ENCODE measurements around the gene DDX17.

Gene DDX17

DNA sequence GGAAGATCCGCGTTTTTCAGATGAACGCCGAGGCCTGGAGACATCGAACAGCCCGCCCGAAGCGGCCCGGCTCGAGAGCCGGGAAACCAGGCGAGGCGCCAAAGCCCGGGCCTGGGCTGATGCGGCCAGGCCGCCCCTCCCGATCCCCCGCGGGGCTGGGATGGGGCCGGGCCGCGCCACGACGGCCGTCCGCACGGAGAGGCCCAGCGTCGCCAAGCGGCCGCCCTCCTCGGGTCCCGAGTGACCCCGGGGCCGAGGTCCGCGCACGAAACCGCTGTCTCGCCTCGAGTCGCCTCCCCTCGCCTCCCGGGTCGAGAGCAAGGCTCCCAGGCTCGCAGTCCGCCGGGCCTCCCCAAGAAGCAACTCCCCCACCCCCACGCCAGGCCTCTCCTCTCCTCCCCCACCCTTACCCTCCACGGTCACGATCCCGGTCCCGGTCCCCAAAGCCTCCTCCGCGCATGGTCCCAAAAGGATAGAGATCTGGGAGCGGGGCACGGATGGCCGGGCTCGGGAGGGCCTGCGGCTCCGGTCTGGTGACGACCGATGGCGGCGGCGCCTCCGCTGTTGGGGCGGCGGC, 482 bp downstream of the DDX17 start:
- peak overlapping the region; percentile 100 for H3K9ac ChIP-seq (ENCODE audit: low read length)
- TF ChIP-seq EZH2 (optimal IDR thresholded peaks at IDR 0.05; ENCODE audit: low read depth, low read length) (no peak), EZH2phosphoT487 (IDR thresholded peaks at IDR 0.05; ENCODE audit: low read length) (no peak)
- TF ChIP-seq, protein P1, sequence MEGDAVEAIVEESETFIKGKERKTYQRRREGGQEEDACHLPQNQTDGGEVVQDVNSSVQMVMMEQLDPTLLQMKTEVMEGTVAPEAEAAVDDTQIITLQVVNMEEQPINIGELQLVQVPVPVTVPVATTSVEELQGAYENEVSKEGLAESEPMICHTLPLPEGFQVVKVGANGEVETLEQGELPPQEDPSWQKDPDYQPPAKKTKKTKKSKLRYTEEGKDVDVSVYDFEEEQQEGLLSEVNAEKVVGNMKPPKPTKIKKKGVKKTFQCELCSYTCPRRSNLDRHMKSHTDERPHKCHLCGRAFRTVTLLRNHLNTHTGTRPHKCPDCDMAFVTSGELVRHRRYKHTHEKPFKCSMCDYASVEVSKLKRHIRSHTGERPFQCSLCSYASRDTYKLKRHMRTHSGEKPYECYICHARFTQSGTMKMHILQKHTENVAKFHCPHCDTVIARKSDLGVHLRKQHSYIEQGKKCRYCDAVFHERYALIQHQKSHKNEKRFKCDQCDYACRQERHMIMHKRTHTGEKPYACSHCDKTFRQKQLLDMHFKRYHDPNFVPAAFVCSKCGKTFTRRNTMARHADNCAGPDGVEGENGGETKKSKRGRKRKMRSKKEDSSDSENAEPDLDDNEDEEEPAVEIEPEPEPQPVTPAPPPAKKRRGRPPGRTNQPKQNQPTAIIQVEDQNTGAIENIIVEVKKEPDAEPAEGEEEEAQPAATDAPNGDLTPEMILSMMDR (IDR thresholded peaks at IDR 0.05; ENCODE audit: low read length), result no peak

DNA sequence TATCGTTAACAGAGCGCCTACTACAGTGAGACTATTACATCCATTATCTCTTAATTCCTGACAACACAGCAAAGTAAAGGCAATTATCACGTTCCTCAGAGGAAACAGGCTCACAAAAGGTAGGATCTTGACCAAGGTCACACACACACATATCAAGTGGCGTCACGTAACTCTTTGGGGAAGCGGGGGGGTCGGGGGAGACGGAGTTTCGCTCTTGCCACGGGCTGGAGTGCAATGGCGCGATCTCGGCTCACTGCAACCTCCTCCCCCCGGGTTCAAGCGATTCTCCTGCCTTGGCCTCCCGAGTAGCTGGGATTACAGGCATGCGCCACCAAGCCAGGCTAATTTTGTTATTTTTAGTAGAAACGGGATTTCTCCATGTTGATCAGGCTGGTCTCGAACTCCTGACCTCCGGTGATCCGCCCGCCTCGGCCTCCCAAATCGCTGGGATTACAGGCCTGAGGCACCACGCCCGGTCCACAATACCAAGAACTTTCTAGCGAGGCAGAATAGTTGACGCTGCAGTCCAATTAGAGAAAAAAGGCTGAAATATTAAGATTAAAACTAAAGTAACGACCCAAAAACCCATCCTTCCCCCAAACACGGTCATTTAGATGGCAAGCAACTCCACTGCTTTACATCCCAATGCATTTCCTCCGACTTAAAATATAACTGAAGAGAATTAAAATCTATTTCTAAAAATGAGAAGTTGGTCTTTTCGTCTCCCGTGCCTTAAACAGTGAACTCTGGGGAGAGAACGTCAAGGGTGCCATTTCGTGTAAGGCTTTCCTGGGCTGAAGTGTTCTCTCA, 1.2 kb downstream of the DDX17 start:
- Histone ChIP-seq H3K9me3 (replicated peaks; ENCODE audit: insufficient read depth, low read length) (no peaks in the 10 kb centered on the region), H3K9ac (ENCODE audit: low read length) (peak overlapping the region; percentile 100), H3K4me1 (ENCODE audit: low read length) (peaks cover 14% of the 10 kb centered on the region), H3K27ac (ENCODE audit: low read length) (peak overlapping the region; percentile 98), H3F3A (ENCODE audit: insufficient read depth, low read length) (peaks cover 9% of the 10 kb centered on the region; the same call in 1 of the 2 replicates), H4K20me1 (ENCODE audit: insufficient read depth, low read length) (peaks cover 39% of the 10 kb centered on the region), H3K9me2 (replicated peaks; ENCODE audit: insufficient read depth, low read length) (no peaks in the 10 kb centered on the region), H3K4me3 (ENCODE audit: low read length) (peak overlapping the region; percentile 97), H3K36me3 (replicated peaks; ENCODE audit: insufficient read depth, low read length) (no peaks in the 10 kb centered on the region; the same call in 1 of the 2 replicates), H2AFZ (ENCODE audit: low read length) (no peak overlapping the region), H3K27me3 (replicated peaks; ENCODE audit: insufficient read depth, low read length) (no peaks in the 10 kb centered on the region), H3K4me2 (ENCODE audit: low read depth, low read length) (peak overlapping the region; percentile 97), H3K79me2 (ENCODE audit: low read length) (peaks cover 62% of the 10 kb centered on the region)
- no peak for TF ChIP-seq EZH2 (optimal IDR thresholded peaks at IDR 0.05; ENCODE audit: low read depth, low read length)
- no peak for TF ChIP-seq EZH2phosphoT487 (IDR thresholded peaks at IDR 0.05; ENCODE audit: low read length)
- TF ChIP-seq, protein P1 (IDR thresholded peaks at IDR 0.05; ENCODE audit: low read length), result no peak
- DNase-seq, result peak; percentile 74

More for the DNA sequence above, 482 bp downstream of the DDX17 start:
- Histone ChIP-seq H2AFZ (ENCODE audit: low read length) (peak overlapping the region; percentile 80; the same call in 1 of the 2 replicates), H3K36me3 (replicated peaks; ENCODE audit: insufficient read depth, low read length) (no peaks in the 10 kb centered on the region; the same call in 1 of the 2 replicates), H3K79me2 (ENCODE audit: low read length) (peaks cover 56% of the 10 kb centered on the region), H3K4me3 (ENCODE audit: low read length) (peak overlapping the region; percentile 97), H3F3A (ENCODE audit: insufficient read depth, low read length) (peaks cover 9% of the 10 kb centered on the region; the same call in 1 of the 2 replicates), H3K27ac (ENCODE audit: low read length) (peak overlapping the region; percentile 98), H3K9me2 (replicated peaks; ENCODE audit: insufficient read depth, low read length) (no peaks in the 10 kb centered on the region), H3K4me1 (ENCODE audit: low read length) (peaks cover 14% of the 10 kb centered on the region), H3K9me3 (replicated peaks; ENCODE audit: insufficient read depth, low read length) (no peaks in the 10 kb centered on the region), H3K27me3 (replicated peaks; ENCODE audit: insufficient read depth, low read length) (no peaks in the 10 kb centered on the region), H4K20me1 (ENCODE audit: insufficient read depth, low read length) (peaks cover 39% of the 10 kb centered on the region), H3K4me2 (ENCODE audit: low read depth, low read length) (peak overlapping the region; percentile 97)
- peak; percentile 53 for DNase-seq

DNA sequence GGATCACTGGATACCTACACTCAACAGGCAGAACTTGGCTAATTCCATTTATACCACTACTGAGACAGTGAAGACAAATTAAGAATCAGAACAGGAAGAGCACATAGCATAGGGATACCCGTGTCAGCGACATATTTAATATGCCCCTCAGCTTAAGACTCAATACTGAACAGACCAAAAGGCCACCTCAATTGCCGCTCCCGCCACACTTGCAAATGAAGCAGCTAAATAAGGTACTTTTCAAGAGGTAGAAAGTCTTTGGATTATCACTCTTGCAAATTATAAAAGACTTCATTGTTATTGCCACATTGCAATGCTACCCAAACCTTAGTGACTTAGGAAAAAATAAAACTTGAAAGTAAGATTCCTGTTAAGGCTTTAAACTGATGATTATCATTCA, 3.1 kb downstream of the DDX17 start:
- H3K36me3 ChIP-seq (replicated peaks; ENCODE audit: insufficient read depth, low read length), result peaks cover 17% of the 10 kb centered on the region
- H3K79me2 ChIP-seq (ENCODE audit: low read length), result peaks cover 81% of the 10 kb centered on the region
- no peak overlapping the region for H2AFZ ChIP-seq (ENCODE audit: low read length)
- H3K4me1 ChIP-seq (ENCODE audit: low read length), result peaks cover 18% of the 10 kb centered on the region
- TF ChIP-seq EZH2 (optimal IDR thresholded peaks at IDR 0.05; ENCODE audit: low read depth, low read length) (no peak), EZH2phosphoT487 (IDR thresholded peaks at IDR 0.05; ENCODE audit: low read length) (no peak)
- TF ChIP-seq, protein P1 (IDR thresholded peaks at IDR 0.05; ENCODE audit: low read length), result no peak
- H3K9me2 ChIP-seq (replicated peaks; ENCODE audit: insufficient read depth, low read length), result no peaks in the 10 kb centered on the region
- H3K4me2 ChIP-seq (ENCODE audit: low read depth, low read length), result peak overlapping the region; percentile 97
- H4K20me1 ChIP-seq (ENCODE audit: insufficient read depth, low read length), result peaks cover 42% of the 10 kb centered on the region
- H3K9me3 ChIP-seq (replicated peaks; ENCODE audit: insufficient read depth, low read length), result no peaks in the 10 kb centered on the region
- H3F3A ChIP-seq (ENCODE audit: insufficient read depth, low read length), result peaks cover 9% of the 10 kb centered on the region; the same call in 1 of the 2 replicates
- no peak overlapping the region for H3K9ac ChIP-seq (ENCODE audit: low read length)
- H3K27ac ChIP-seq (ENCODE audit: low read length), result no peak overlapping the region
- H3K4me3 ChIP-seq (ENCODE audit: low read length), result no peak overlapping the region
- no peak for DNase-seq
- H3K27me3 ChIP-seq (replicated peaks; ENCODE audit: insufficient read depth, low read length), result no peaks in the 10 kb centered on the region
